HCT116 (cell line): ENCODE results near the gene CX3CR1. TPM values are rescaled to one million over a fixed set of nuclear protein-coding genes. Genes with fewer than 3 reads are reported as not detected.

Experiments used
- ATAC-seq: fragments of 200-7000 bp; cut with Tn5 transposase; 2 replicates; pipeline ENCODE4 v1.9.1; 2020; ENCODE audit warnings: mild to moderate bottlenecking, moderate library complexity
- BruUV-seq: library from RNA; stranded (reverse); fragments of 400-500 nt; replicated peaks from 2 replicates; lab custom pipeline; 2021; lab: Mats Ljungman, UMichigan
- CTCF ChIA-PET: fragments of 300-600 bp; sonication (Branson Sonifier 250); formaldehyde crosslinking; loops from one replicate; lab custom pipeline; 2021; ENCODE audit warnings: antibody characterized with exemption; lab: Charles Lee
- POLR2A ChIA-PET: fragments of 300-600, 350-600 bp; sonication (Branson Sonifier 250); formaldehyde crosslinking; loops from one replicate; lab custom pipeline; 2021; ENCODE audit warnings: antibody characterized with exemption; lab: Charles Lee
- RAD21 ChIA-PET, 2 experiments: fragments of 300-600 bp; sonication (Branson Sonifier 250); formaldehyde crosslinking; loops; one replicate each; lab custom pipeline; 2023; ENCODE audit warnings: low total read pairs in 2 of 2; ENCODE audit not compliant: uncharacterized antibody in 2 of 2, unreplicated experiment in 2 of 2, low non-redundant PET in 1 of 2; lab: Charles Lee
- DNase-seq: peaks from one replicate; pipeline ENCODE4 v3.0.0-alpha.2; 2010; ENCODE audit warnings: low read depth, low spot score
- H2AFZ ChIP-seq: fragments of 200-600 bp; shearing (Covaris generic), sonication (generic); 2 replicates; pipeline ENCODE4 v1.6.1; 2017; ENCODE audit warnings: low read depth, mixed run types, mixed read lengths, antibody characterized with exemption, low read length; ENCODE audit not compliant: poor library complexity, severe bottlenecking
- H3K27ac ChIP-seq: 2 replicates; pipeline ENCODE4 v1.5.1; 2012; ENCODE audit warnings: low read depth, low read length
- H3K27me3 ChIP-seq: fragments of 200-600 bp; sonication (generic); 2 replicates; pipeline ENCODE4 v1.6.1; 2016; ENCODE audit warnings: mixed run types, low read length, mixed read lengths; ENCODE audit not compliant: insufficient read depth
- H3K36me3 ChIP-seq, 2 experiments: fragments of 200-500 bp in 1 of 2; fragments of 200-600 bp in 1 of 2; sonication (Bioruptor generic) in 1 of 2; sonication (generic) in 1 of 2; 2 replicates each; pipeline versions ENCODE4 v1.5.1 to v1.6.1; 2014 to 2016; ENCODE audit warnings: low read length in 2 of 2, inconsistent platforms in 1 of 2, mixed read lengths in 1 of 2, mixed run types in 1 of 2; ENCODE audit not compliant: insufficient read depth in 2 of 2, control insufficient read depth in 1 of 2
- H3K4me1 ChIP-seq, 2 experiments: fragments of 200-600 bp in 1 of 2; sonication (generic) in 1 of 2; 2 replicates each; pipeline versions ENCODE4 v1.5.1 to v1.6.1; 2012 to 2017; ENCODE audit warnings: low read length in 2 of 2, inconsistent platforms in 1 of 2, mild to moderate bottlenecking in 1 of 2, mixed read lengths in 1 of 2, mixed run types in 1 of 2, moderate library complexity in 1 of 2; ENCODE audit not compliant: insufficient read depth in 2 of 2, control insufficient read depth in 1 of 2
- H3K4me2 ChIP-seq: fragments of 200-600 bp; sonication (generic); 2 replicates; pipeline ENCODE4 v1.6.1; 2017; ENCODE audit warnings: mixed run types, low read length, mixed read lengths
- H3K4me3 ChIP-seq, 2 experiments: fragments of 200-600 bp in 1 of 2; sonication (generic) in 1 of 2; replicated peaks in 1 of 2; 2 replicates each; pipeline ENCODE4 v1.5.1; 2011 to 2016; ENCODE audit warnings: low read length in 2 of 2, control low read depth in 1 of 2, low read depth in 1 of 2, mild to moderate bottlenecking in 1 of 2, mixed read lengths in 1 of 2, mixed run types in 1 of 2
- H3K79me2 ChIP-seq: fragments of 200-600 bp; sonication (generic); 2 replicates; pipeline ENCODE4 v1.6.1; 2017; ENCODE audit warnings: mild to moderate bottlenecking, mixed run types, low read length, moderate library complexity, mixed read lengths; ENCODE audit not compliant: insufficient read depth
- H3K9ac ChIP-seq: fragments of 200-600 bp; sonication (generic); 2 replicates; pipeline ENCODE4 v1.6.1; 2016; ENCODE audit warnings: low read length, mixed read lengths
- H3K9me2 ChIP-seq: fragments of 200-600 bp; sonication (generic), shearing (Covaris generic); 2 replicates; pipeline ENCODE4 v1.6.1; 2017; ENCODE audit warnings: mixed run types, mild to moderate bottlenecking, moderate library complexity; ENCODE audit not compliant: insufficient read depth
- H3K9me3 ChIP-seq, 2 experiments: fragments of 200-500 bp in 1 of 2; fragments of 200-600 bp in 1 of 2; sonication (Bioruptor generic) in 1 of 2; sonication (generic) in 1 of 2; 2 replicates each; pipeline ENCODE4 v1.6.1; 2014 to 2017; ENCODE audit warnings: low read length in 2 of 2, mixed read lengths in 2 of 2, inconsistent platforms in 1 of 2, low read depth in 1 of 2, mild to moderate bottlenecking in 1 of 2, mixed run types in 1 of 2, moderate library complexity in 1 of 2; ENCODE audit not compliant: control insufficient read depth in 1 of 2, insufficient read depth in 1 of 2
- H4K20me1 ChIP-seq: fragments of 200-600 bp; sonication (generic), shearing (Covaris generic); 2 replicates; pipeline ENCODE4 v1.6.1; 2017; ENCODE audit warnings: mixed run types, mild to moderate bottlenecking, moderate library complexity; ENCODE audit not compliant: insufficient read depth
- CBX3 ChIP-seq: IDR thresholded peaks from 2 replicates; pipeline ENCODE4 v1.6.1; 2012; ENCODE audit warnings: low read depth
- CEBPB ChIP-seq: IDR thresholded peaks from 2 replicates; pipeline ENCODE4 v1.6.1; 2012; ENCODE audit warnings: low read depth
- ELF1 ChIP-seq: IDR thresholded peaks from 2 replicates; pipeline ENCODE4 v1.6.1; 2012; ENCODE audit warnings: low read depth, borderline replicate concordance
- EZH2 ChIP-seq: fragments of 200-600 bp; sonication (generic); IDR thresholded peaks from 2 replicates; pipeline ENCODE4 v1.6.1; 2017; ENCODE audit warnings: antibody characterized with exemption, mixed run types
- EZH2phosphoT487 ChIP-seq: fragments of 200-600 bp; IDR thresholded peaks from 2 replicates; pipeline ENCODE4 v1.6.1; 2018; ENCODE audit warnings: antibody characterized with exemption, borderline replicate concordance
- FOSL1 ChIP-seq: IDR thresholded peaks from 2 replicates; pipeline ENCODE4 v1.6.1; 2012; ENCODE audit warnings: low read depth
- JUND ChIP-seq: IDR thresholded peaks from 2 replicates; pipeline ENCODE4 v1.6.1; 2012
- POLR2A ChIP-seq: IDR thresholded peaks from 2 replicates; pipeline ENCODE4 v1.7.0; 2011; ENCODE audit warnings: borderline replicate concordance; ENCODE audit not compliant: insufficient read depth, insufficient read length; ENCODE audit errors: extremely low read depth
- POLR2AphosphoS5 ChIP-seq: IDR thresholded peaks from 2 replicates; pipeline ENCODE4 v1.6.1; 2011; ENCODE audit warnings: mild to moderate bottlenecking, low read depth, low read length, moderate library complexity
- RAD21 ChIP-seq: IDR thresholded peaks from 2 replicates; pipeline ENCODE4 v1.6.1; 2012; ENCODE audit warnings: low read depth, mild to moderate bottlenecking
- SIN3A ChIP-seq: IDR thresholded peaks from 2 replicates; pipeline ENCODE4 v1.6.1; 2012; ENCODE audit warnings: low read depth
- SP1 ChIP-seq: IDR thresholded peaks from 2 replicates; pipeline ENCODE4 v1.6.1; 2012; ENCODE audit warnings: low read depth
- SRF ChIP-seq: IDR thresholded peaks from 2 replicates; pipeline ENCODE4 v1.6.1; 2012; ENCODE audit warnings: low read depth
- TCF7L2 ChIP-seq: IDR thresholded peaks from 2 replicates; pipeline ENCODE4 v1.7.0; 2011; ENCODE audit warnings: borderline replicate concordance, inconsistent platforms; ENCODE audit not compliant: insufficient read depth, insufficient read length; ENCODE audit errors: extremely low read depth
- ZFX ChIP-seq: fragments of 450-650 bp; IDR thresholded peaks from 2 replicates; pipeline ENCODE4 v1.6.1; 2017
- ZNF274 ChIP-seq: fragments of 200-500 bp; sonication (Bioruptor generic); IDR thresholded peaks from 2 replicates; pipeline ENCODE4 v1.6.1; 2014; ENCODE audit warnings: mild to moderate bottlenecking, low read depth, low read length, inconsistent platforms
- intact Hi-C: fragments of 100-400 bp; cut with micrococcal nuclease; formaldehyde crosslinking; loops from 2 replicates; pipeline ENCODE4 v1.10.0; 2022
- total RNA-seq: library from RNA; stranded (reverse); gene quantifications from one replicate; pipeline ENCODE4 v1.2.1, GENCODE V29; 2021; ENCODE audit not compliant: unreplicated experiment
- TF ChIP-seq, protein P1 (sequence below): IDR thresholded peaks from 2 replicates; pipeline ENCODE4 v1.6.1; 2012
- TF ChIP-seq, protein P2 (sequence below): IDR thresholded peaks from 2 replicates; pipeline ENCODE4 v1.6.1; 2011; ENCODE audit warnings: mild to moderate bottlenecking, low read length, moderate library complexity; ENCODE audit not compliant: insufficient replicate concordance; ENCODE audit errors: extremely low read depth
- TF ChIP-seq, protein P3 (sequence below): IDR thresholded peaks from 2 replicates; pipeline ENCODE4 v1.6.1; 2012
- TF ChIP-seq, protein P4 (sequence below), 3 experiments: fragments of 200-600 bp in 1 of 3; sonication (generic) in 1 of 3; IDR thresholded peaks in 2 of 3; conservative IDR thresholded peaks in 1 of 3; 2 replicates each; pipeline ENCODE4 v1.5.1; 2012 to 2017; ENCODE audit warnings: low read depth in 2 of 3, low read length in 2 of 3, antibody characterized with exemption in 1 of 3, borderline replicate concordance in 1 of 3, control low read depth in 1 of 3, mild to moderate bottlenecking in 1 of 3, mixed read lengths in 1 of 3, mixed run types in 1 of 3, moderate library complexity in 1 of 3; ENCODE audit not compliant: insufficient read depth in 1 of 3

Gene CX3CR1
- total RNA-seq, 1 experiment from 2014 or later: 0.10 TPM

DNA sequence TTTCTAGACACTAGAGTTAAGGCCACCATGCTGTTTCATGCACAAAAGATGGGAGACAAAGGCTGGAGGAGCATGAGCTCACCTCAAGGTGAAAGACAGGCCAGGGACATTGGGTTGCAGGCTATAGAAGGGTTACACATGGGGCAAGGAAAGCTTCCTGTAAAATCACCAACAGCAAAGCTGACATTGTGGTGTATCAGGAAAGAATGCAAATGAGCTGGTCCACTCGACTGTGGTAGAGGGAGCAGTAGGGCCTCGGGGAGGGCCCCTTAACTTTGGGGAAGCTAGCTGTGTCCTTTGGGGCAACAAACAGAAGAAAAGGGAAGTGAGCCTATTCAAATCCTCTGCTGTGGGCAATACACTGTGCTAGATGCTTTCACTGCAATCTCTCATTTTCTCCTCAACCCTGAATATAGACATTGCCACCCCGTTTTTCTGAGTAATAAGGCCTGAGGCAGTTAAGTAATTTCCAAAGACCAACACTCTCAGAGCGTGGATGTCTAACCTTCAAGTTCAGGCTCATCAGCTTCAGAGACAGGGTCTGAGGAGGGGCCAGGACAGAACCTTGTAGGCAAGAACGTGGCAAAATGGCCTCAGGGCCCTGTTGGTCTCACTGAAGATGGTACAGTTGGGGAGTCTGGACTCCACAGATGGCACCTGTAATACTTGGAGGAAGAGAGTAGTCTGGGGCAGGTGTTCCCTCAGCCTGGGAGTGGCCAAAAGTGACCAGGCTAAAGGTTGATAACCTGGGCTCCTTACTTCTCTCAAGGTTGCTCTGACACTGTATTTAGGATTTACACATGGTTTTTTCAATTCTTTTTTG lies 24.1 kb downstream of the CX3CR1 start:
- POLR2A ChIA-PET: no interaction called here
- H3K27me3 ChIP-seq: peaks cover 42% of the 10 kb centered on the region; the same call in 1 of the 2 replicates

More for the DNA sequence above, 24.1 kb downstream of the CX3CR1 start:
- no TSS peak for BruUV-seq
- TF ChIP-seq, protein P1, sequence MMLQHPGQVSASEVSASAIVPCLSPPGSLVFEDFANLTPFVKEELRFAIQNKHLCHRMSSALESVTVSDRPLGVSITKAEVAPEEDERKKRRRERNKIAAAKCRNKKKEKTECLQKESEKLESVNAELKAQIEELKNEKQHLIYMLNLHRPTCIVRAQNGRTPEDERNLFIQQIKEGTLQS: no peak
- TF ChIP-seq ELF1 (no peak), POLR2A (no peak), EZH2phosphoT487 (no peak), ZNF274 (no peak), JUND (no peak), EZH2 (no peak), SIN3A (no peak), CEBPB (no peak), SRF (no peak), FOSL1 (no peak), TCF7L2 (no peak), RAD21 (no peak), SP1 (no peak), CBX3 (no peak), ZFX (no peak), POLR2AphosphoS5 (no peak)
- TF ChIP-seq, protein P2, sequence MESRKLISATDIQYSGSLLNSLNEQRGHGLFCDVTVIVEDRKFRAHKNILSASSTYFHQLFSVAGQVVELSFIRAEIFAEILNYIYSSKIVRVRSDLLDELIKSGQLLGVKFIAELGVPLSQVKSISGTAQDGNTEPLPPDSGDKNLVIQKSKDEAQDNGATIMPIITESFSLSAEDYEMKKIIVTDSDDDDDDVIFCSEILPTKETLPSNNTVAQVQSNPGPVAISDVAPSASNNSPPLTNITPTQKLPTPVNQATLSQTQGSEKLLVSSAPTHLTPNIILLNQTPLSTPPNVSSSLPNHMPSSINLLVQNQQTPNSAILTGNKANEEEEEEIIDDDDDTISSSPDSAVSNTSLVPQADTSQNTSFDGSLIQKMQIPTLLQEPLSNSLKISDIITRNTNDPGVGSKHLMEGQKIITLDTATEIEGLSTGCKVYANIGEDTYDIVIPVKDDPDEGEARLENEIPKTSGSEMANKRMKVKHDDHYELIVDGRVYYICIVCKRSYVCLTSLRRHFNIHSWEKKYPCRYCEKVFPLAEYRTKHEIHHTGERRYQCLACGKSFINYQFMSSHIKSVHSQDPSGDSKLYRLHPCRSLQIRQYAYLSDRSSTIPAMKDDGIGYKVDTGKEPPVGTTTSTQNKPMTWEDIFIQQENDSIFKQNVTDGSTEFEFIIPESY: no peak
- TF ChIP-seq, protein P3, sequence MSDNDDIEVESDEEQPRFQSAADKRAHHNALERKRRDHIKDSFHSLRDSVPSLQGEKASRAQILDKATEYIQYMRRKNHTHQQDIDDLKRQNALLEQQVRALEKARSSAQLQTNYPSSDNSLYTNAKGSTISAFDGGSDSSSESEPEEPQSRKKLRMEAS: no peak
- TF ChIP-seq, protein P4, sequence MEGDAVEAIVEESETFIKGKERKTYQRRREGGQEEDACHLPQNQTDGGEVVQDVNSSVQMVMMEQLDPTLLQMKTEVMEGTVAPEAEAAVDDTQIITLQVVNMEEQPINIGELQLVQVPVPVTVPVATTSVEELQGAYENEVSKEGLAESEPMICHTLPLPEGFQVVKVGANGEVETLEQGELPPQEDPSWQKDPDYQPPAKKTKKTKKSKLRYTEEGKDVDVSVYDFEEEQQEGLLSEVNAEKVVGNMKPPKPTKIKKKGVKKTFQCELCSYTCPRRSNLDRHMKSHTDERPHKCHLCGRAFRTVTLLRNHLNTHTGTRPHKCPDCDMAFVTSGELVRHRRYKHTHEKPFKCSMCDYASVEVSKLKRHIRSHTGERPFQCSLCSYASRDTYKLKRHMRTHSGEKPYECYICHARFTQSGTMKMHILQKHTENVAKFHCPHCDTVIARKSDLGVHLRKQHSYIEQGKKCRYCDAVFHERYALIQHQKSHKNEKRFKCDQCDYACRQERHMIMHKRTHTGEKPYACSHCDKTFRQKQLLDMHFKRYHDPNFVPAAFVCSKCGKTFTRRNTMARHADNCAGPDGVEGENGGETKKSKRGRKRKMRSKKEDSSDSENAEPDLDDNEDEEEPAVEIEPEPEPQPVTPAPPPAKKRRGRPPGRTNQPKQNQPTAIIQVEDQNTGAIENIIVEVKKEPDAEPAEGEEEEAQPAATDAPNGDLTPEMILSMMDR (IDR thresholded peaks at IDR 0.05 in 2 of 3, conservative IDR thresholded peaks at IDR 0.05 in 1 of 3; ENCODE audit: borderline replicate concordance in 1 of 3, insufficient read depth in 1 of 3, low read depth in 2 of 3, low read length in 2 of 3): no peak
- no peaks in the 10 kb centered on the region for H3K9me2 ChIP-seq
- H2AFZ ChIP-seq: no peak overlapping the region
- no peak overlapping the region for H3K4me2 ChIP-seq
- no peaks in the 10 kb centered on the region; a peak in 1 of 4 replicates for H3K4me1 ChIP-seq
- ChIA-PET CTCF (no interaction called here), RAD21 (no interaction called here)
- no peaks in the 10 kb centered on the region for H3K79me2 ChIP-seq
- no peak overlapping the region for H3K4me3 ChIP-seq
- H3K36me3 ChIP-seq: no peaks in the 10 kb centered on the region
- ATAC-seq (no peak), DNase-seq (no peak)
- no peaks in the 10 kb centered on the region for H4K20me1 ChIP-seq
- H3K9me3 ChIP-seq: no peaks in the 10 kb centered on the region
- H3K27ac ChIP-seq: no peak overlapping the region
- intact Hi-C loops: no loop called here
- H3K9ac ChIP-seq: no peak overlapping the region
